Naive B cell (primary cell): ENCODE data around the gene CYB5RL. TPM values are rescaled to one million over a fixed set of nuclear protein-coding genes. Genes with fewer than 3 reads are reported as not detected.
"Not testable (repeated sequence)": the region's sequence is repeated elsewhere in the genome, so short reads cannot be mapped to it uniquely, and the experiment has no call there.

ENCODE experiments used
- ATAC-seq, 2 donors: fragments of 150-1000 bp; cut with Tn5 transposase; 2 replicates each; pipeline ENCODE4 v1.10.0; 2021; ENCODE audit warnings: low read depth in 2 of 2, mild to moderate bottlenecking in 2 of 2, moderate library complexity in 2 of 2
- DNase-seq: peaks from one replicate; pipeline ENCODE4 v3.0.0; 2022
- H3K27ac Mint-ChIP-seq, 6 donors: one replicate each; pipeline ENCODE4 v1.8.0; 2020 to 2022; ENCODE audit warnings: mild to moderate bottlenecking in 6 of 6, mixed read lengths in 6 of 6, moderate library complexity in 5 of 6, inconsistent platforms in 2 of 6
- H3K27me3 Mint-ChIP-seq, 3 donors: one replicate each; pipeline ENCODE4 v1.8.0; 2021 to 2022; ENCODE audit warnings: mixed read lengths in 3 of 3, mild to moderate bottlenecking in 1 of 3
- H3K36me3 Mint-ChIP-seq, 2 donors: one replicate each; pipeline ENCODE4 v1.8.0; 2020 to 2022; ENCODE audit warnings: mixed read lengths in 2 of 2, inconsistent platforms in 1 of 2, mild to moderate bottlenecking in 1 of 2
- H3K4me1 Mint-ChIP-seq, 3 donors: one replicate each; pipeline ENCODE4 v1.8.0; 2020 to 2022; ENCODE audit warnings: mixed read lengths in 3 of 3, inconsistent platforms in 1 of 3, mild to moderate bottlenecking in 1 of 3, moderate library complexity in 1 of 3
- H3K4me3 Mint-ChIP-seq, 8 donors: one replicate each; pipeline ENCODE4 v1.8.0; 2020 to 2022; ENCODE audit warnings: mild to moderate bottlenecking in 8 of 8, mixed read lengths in 8 of 8, moderate library complexity in 8 of 8, inconsistent platforms in 2 of 8
- H3K9me3 Mint-ChIP-seq, 7 donors: one replicate each; pipeline ENCODE4 v1.8.0; 2020 to 2022; ENCODE audit warnings: mixed read lengths in 7 of 7, mild to moderate bottlenecking in 5 of 7, inconsistent platforms in 2 of 7, moderate library complexity in 1 of 7
- polyA plus RNA-seq, 6 donors: library from polyadenylated mRNA; unstranded; fragments of 300-500 nt; fragmentation: Illumina TruSeq; gene quantifications; one replicate each; pipeline ENCODE4 v1.2.3, GENCODE V29; 2021; ENCODE audit warnings: low read depth in 6 of 6

The CYB5RL gene
- polyA plus RNA-seq, 6 donors from 2014 or later: 1.6 to 6.9 (median 3.6) TPM

- Mint-ChIP-seq H3K27me3 (no peaks in the 10 kb centered on the region), H3K36me3 (peaks cover 6 to 19% of the 10 kb centered on the region in 2 donors), H3K9me3 (no peaks in the 10 kb centered on the region), H3K4me1 (peaks cover 2 to 8% (median 5%) of the 10 kb centered on the region in 3 donors), H3K4me3 (no peak overlapping the region), H3K27ac (peak overlapping the region in 2 of 6 donors; percentile 14 to 31)
- DNase-seq: no peak
- no peak for ATAC-seq
These were observed 22.1 kb upstream of the CYB5RL start for GRCh38 chr1:54221867-54222484.

DNA sequence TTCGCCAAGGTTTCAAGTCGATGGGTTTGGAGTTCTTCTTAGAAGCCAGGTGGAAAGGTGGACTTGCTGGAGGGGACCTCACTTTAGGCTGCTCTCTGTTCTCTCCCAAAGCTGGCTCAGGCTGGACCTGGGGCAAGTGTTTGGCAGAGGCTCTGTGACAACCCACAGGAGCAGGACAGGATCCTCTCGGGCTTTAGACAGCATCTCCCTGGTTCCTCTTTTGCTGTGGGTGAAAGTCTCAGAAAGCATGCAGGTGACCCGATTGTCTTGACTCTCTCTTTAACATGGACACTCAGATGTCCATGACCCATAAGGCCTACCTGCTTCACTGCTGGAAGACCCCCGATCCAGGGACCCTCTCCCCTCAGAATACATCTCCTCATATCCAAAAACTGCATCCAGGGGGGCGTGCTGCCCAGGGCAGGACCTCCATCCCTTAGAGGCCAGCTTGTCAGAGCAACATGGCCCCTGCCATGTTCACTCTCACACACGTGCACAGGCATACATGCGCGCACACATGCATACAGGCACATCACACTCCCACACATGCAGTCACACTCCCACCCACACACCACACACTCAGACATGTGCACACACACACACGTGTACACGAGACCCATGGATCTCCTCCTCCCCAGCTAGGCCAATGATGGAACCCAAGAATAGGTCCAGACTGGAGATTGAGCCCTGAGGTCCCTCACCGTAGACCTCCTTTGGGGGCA is 21.4 kb upstream of the CYB5RL start:
- Mint-ChIP-seq H3K4me1 (peaks cover 2 to 8% (median 5%) of the 10 kb centered on the region in 3 donors), H3K27me3 (no peaks in the 10 kb centered on the region), H3K27ac (peak overlapping the region in 3 of 6 donors; percentile 36 to 64 (median 47)), H3K36me3 (peaks cover 6 to 26% of the 10 kb centered on the region in 2 donors), H3K9me3 (no peaks in the 10 kb centered on the region), H3K4me3 (no peak overlapping the region)
- DNase-seq: no peak
- ATAC-seq: no peak

DNA sequence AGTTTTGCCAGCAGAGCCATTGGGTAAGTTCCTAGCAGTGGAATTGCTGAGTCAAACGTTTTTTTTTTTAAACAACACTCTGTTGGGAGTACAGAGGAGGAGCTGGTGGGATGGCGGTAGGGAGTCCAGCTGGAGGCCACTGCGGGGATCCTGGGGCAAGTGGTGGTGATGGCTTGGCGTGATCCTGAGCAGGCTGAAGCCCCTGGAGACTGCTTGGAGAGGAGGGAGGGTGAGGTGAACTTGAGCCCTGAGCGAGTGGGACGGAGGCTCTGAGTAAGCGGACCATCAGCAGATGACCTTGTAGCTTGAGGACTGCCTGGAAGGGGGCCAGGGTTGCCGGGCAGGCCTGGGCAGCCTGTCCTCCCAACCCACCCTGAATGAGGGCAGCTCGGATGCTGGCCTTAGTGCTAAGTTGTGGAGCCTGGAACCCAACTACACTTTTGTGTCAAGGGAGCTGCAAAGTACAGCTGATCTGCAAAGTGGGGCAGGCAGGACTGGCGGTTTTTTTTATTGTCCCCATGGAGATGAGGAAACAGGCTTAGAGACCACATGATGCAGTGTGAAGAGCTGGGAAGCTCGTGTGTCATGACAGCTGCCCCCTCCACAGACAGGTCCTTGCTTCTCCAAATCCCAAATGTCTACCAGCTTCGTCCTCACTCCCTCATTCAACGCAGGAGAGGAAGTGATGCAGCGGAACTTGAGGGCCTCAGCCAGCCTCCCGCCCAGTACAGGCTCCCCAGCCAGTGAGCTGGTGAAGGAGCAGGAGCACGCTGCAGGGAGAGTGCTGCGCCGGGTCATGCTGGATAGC is 20.4 kb upstream of the CYB5RL start:
- H3K27ac Mint-ChIP-seq: peak overlapping the region in 3 of 6 donors; percentile 36 to 86 (median 80)
- H3K36me3 Mint-ChIP-seq: peaks cover 6 to 27% of the 10 kb centered on the region in 2 donors

DNA sequence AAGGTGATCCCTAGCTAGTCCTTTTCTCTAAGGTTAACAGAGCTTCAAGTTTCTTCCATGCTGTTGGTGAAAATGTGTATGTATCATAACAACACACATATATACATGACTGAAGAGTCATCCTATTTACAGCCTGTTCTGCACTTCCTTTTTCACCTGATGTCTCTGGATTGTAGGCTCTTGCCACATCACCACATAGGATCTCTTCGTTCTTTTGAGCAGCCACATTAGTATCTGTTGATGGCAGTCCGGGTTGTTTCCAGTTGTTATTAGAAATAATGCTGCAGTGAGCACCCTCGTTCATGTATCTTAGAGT is 19.8 kb upstream of the CYB5RL start:
- Mint-ChIP-seq H3K27me3 (no peaks in the 10 kb centered on the region), H3K36me3 (peaks cover 6 to 27% of the 10 kb centered on the region in 2 donors), H3K4me1 (peaks cover 2 to 8% (median 5%) of the 10 kb centered on the region in 3 donors)

More for the DNA sequence above, 20.4 kb upstream of the CYB5RL start:
- DNase-seq (no peak), ATAC-seq (no peak)
- H3K4me3 Mint-ChIP-seq: no peak overlapping the region
- H3K4me1 Mint-ChIP-seq: peaks cover 2 to 8% (median 5%) of the 10 kb centered on the region in 3 donors
- no peaks in the 10 kb centered on the region for H3K9me3 Mint-ChIP-seq
- no peaks in the 10 kb centered on the region for H3K27me3 Mint-ChIP-seq

DNA sequence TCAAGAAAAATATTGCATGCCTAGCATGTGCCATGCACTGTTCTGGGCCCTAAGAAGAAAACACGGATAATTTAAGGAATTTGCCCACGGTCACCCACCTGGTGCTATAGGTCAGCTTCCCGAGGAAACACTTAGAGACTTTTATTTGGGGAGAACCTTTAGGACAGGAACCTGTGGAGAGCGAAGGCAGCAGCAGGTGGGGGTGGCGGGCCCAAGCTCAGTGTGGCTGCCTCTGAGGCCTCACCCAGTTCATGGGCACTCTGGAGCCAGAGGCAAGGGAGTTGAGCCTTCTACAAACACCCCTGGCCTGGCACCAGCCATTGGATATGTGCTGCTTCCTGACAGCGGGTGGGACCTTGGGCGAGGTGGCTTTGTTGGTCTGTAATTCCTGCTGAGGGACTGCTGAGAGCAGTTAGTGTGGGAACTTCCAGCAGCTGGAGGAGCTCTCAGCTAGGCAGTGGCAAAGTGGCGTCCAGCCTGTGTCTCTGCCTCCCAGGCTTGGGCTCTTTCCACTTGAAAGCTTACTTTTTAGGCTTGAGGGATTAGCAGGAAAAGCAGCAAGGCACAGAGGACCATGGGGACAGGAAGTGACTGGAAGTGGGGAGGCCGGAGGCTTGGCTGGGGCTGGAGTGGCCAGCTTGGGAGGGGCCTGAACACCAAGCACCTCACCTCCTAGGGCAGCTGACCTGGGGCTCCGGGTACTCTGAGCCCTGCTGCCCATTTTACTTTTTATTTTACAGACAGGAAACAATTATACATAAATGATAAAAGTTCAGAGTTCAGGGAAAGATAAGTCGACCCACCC is 19.3 kb upstream of the CYB5RL start:
- peaks cover 6 to 27% of the 10 kb centered on the region in 2 donors for H3K36me3 Mint-ChIP-seq
- H3K4me3 Mint-ChIP-seq: no peak overlapping the region
- ATAC-seq (no peak), DNase-seq (no peak)
- H3K27me3 Mint-ChIP-seq: no peaks in the 10 kb centered on the region
- peak overlapping the region in 2 of 6 donors; percentile 26 to 79 for H3K27ac Mint-ChIP-seq
- H3K4me1 Mint-ChIP-seq: peaks cover 2 to 8% (median 5%) of the 10 kb centered on the region in 3 donors
- no peaks in the 10 kb centered on the region for H3K9me3 Mint-ChIP-seq

More for the DNA sequence above, 19.8 kb upstream of the CYB5RL start:
- Mint-ChIP-seq H3K9me3 (no peaks in the 10 kb centered on the region), H3K4me3 (no peak overlapping the region), H3K27ac (peak overlapping the region in 1 of 6 donors; percentile 80)
- ATAC-seq: no peak
- no peak for DNase-seq

GRCh38 chr1:54215523-54215922 is 15.7 kb upstream of the CYB5RL start:
- Mint-ChIP-seq H3K27me3 (no peaks in the 10 kb centered on the region), H3K9me3 (no peaks in the 10 kb centered on the region), H3K4me3 (no peak overlapping the region), H3K27ac (no peak overlapping the region), H3K4me1 (peaks cover 0 to 13% (median 5%) of the 10 kb centered on the region in 3 donors), H3K36me3 (peaks cover 14 to 48% of the 10 kb centered on the region in 2 donors)
- DNase-seq (no peak), ATAC-seq (no peak)

GRCh38 chr1:54212872-54213271 is 13.0 kb upstream of the CYB5RL start:
- no peak overlapping the region for H3K27ac Mint-ChIP-seq
- no peaks in the 10 kb centered on the region for H3K27me3 Mint-ChIP-seq
- peaks cover 0 to 13% (median 5%) of the 10 kb centered on the region in 3 donors for H3K4me1 Mint-ChIP-seq
- no peaks in the 10 kb centered on the region for H3K9me3 Mint-ChIP-seq
- peaks cover 22 to 52% of the 10 kb centered on the region in 2 donors for H3K36me3 Mint-ChIP-seq
- no peak overlapping the region for H3K4me3 Mint-ChIP-seq
- no peak for DNase-seq
- ATAC-seq: no peak

DNA sequence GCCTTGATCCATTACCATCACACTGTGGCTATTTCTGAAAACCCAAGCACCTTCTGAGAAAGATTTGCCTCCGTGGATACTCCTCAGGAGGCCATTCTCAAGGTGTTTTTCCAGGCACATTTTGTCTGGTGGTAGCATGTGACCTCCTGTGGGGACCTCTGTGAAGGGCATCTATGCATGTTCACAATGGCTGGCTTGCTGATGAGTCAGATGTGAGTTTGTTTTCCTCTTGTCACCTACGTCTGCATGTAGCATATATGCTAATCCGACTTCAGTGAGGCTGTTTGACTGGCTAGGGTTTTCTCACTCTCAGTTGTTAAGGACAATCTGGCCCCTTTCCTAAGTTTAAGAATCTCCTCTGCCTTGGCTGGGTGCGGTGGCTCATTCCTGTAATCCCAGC is 8.1 kb upstream of the CYB5RL start:
- not testable (repeated sequence) for H3K27ac Mint-ChIP-seq, H3K4me3 Mint-ChIP-seq
- peaks cover 25 to 48% of the 10 kb centered on the region in 2 donors for H3K36me3 Mint-ChIP-seq

GRCh38 chr1:54207287-54207686 is 7.5 kb upstream of the CYB5RL start:
- ATAC-seq: no peak
- Mint-ChIP-seq H3K4me3 (peak overlapping the region in 1 of 8 donors; percentile 49), H3K4me1 (peaks cover 9 to 17% (median 10%) of the 10 kb centered on the region in 3 donors), H3K27me3 (no peaks in the 10 kb centered on the region), H3K9me3 (no peaks in the 10 kb centered on the region), H3K27ac (peak overlapping the region in 1 of 6 donors; percentile 33), H3K36me3 (peaks cover 22 to 43% of the 10 kb centered on the region in 2 donors)
- DNase-seq: no peak

More for the DNA sequence above, 8.1 kb upstream of the CYB5RL start:
- not testable (repeated sequence) for H3K9me3 Mint-ChIP-seq, DNase-seq, ATAC-seq, H3K27me3 Mint-ChIP-seq
- H3K4me1 Mint-ChIP-seq: peaks cover 3 to 14% (median 4%) of the 10 kb centered on the region in 3 donors

- Mint-ChIP-seq H3K4me1 (peaks cover 30 to 34% (median 30%) of the 10 kb centered on the region in 3 donors), H3K27ac (no peak overlapping the region), H3K4me3 (peak overlapping the region in 1 of 8 donors; percentile 38), H3K9me3 (no peaks in the 10 kb centered on the region), H3K36me3 (peaks cover 9 to 30% of the 10 kb centered on the region in 2 donors), H3K27me3 (no peaks in the 10 kb centered on the region)
- DNase-seq: no peak
- no peak for ATAC-seq
These were observed 4.4 kb upstream of the CYB5RL start for GRCh38 chr1:54204199-54204598.

GRCh38 chr1:54200519-54200997 is 728 bp upstream of the CYB5RL start:
- H3K27me3 Mint-ChIP-seq: no peaks in the 10 kb centered on the region
- ATAC-seq (peak in 1 of 2 donors; percentile 2), DNase-seq (no peak)
- no peaks in the 10 kb centered on the region for H3K9me3 Mint-ChIP-seq
- peaks cover 6 to 9% of the 10 kb centered on the region in 2 donors for H3K36me3 Mint-ChIP-seq
- H3K27ac Mint-ChIP-seq: peak overlapping the region in 5 of 6 donors; percentile 85 to 96 (median 93)
- peaks cover 30 to 37% (median 35%) of the 10 kb centered on the region in 3 donors for H3K4me1 Mint-ChIP-seq
- peak overlapping the region; percentile 90 to 98 (median 96) for H3K4me3 Mint-ChIP-seq

GRCh38 chr1:54199151-54199764 is 572 bp downstream of the CYB5RL start:
- Mint-ChIP-seq H3K27ac (peak overlapping the region; percentile 84 to 96 (median 90)), H3K4me1 (peaks cover 30 to 36% (median 35%) of the 10 kb centered on the region in 3 donors), H3K36me3 (peaks cover 0 to 4% of the 10 kb centered on the region in 2 donors), H3K4me3 (peak overlapping the region; percentile 90 to 98 (median 96)), H3K9me3 (no peaks in the 10 kb centered on the region), H3K27me3 (no peaks in the 10 kb centered on the region)
- no peak for ATAC-seq
- no peak for DNase-seq
